ENCODE results near the gene STAM. TPM values are rescaled to one million over a fixed set of nuclear protein-coding genes. Genes with fewer than 3 reads are reported as not detected.
"Not testable (repeated sequence)": the region's sequence is repeated elsewhere in the genome, so short reads cannot be mapped to it uniquely, and the experiment has no call there.

STAM gene
- total RNA-seq, 1 donor from 2014 or later = 19.4 TPM

DNA sequence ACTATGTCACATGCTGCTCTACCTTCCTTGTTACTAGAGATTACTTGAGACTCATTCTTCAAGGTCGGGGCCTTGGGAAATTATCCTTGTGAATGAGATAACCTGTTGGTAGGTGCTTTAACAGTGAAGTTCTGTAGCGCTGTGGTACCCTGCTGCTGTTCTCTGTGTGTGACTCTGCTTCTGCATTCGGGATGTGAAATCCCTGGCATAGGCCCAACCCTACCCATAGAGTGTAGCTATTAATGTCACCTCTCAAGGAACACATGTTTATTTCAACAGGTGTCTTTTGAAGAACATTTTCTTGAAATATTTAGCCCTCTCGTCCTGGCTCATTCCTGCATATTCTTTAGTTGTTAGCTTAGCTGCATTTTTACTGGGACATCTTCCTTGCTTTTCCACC, 66.2 kb downstream of the STAM start:
- intact Hi-C loops (cut with DNase I) = no loop called here
- no peak for DNase-seq (ENCODE audit: missing footprints)
- peak; percentile 44 for ATAC-seq

- no peak for ATAC-seq
- intact Hi-C loops (cut with DNase I) = no loop called here
Measured at GRCh38 chr10:17712053-17712452, 68.1 kb downstream of the STAM start.

DNA sequence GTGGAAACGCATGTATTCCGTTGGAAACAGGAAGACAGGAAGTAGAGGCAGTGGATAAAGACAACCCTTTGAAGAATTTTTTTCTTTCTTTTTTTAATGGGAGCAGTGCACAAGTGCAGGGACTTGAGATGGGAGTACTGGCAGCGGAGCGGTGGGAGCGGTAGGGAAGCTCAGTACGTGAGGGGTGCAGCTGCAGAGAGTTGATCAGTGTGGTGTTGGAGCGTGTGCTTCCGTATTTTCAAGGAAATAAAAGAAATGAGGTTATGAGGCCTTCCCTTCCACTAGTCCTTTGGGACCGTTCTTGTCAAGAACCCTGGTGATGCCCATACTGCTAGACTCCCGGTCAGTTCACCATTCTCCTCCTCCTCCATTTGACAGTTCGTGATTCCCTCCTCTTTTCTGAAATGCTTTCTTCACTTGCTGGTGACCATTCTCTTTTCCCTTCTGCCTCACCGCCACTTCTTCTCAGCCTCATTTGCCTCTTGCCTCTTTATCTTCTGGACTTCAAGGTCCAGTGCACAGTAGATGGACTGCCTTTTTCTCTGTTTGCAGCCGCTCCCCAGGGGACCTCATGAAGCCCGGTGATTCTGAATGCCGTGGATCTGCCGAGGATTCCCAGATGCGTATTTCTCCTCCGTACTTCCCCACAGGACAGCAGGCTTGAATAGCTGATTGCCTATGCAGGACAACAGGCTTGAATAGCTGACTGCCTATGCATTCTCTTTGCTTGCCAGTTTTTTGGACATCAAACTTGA, 68.9 kb downstream of the STAM start:
- ATAC-seq (peak; percentile 31), DNase-seq (ENCODE audit: missing footprints) (no peak)
- intact Hi-C loops (cut with DNase I) = no loop called here

More at GRCh38 chr10:17712053-17712452, 68.1 kb downstream of the STAM start:
- no peak for DNase-seq (ENCODE audit: missing footprints)

DNA sequence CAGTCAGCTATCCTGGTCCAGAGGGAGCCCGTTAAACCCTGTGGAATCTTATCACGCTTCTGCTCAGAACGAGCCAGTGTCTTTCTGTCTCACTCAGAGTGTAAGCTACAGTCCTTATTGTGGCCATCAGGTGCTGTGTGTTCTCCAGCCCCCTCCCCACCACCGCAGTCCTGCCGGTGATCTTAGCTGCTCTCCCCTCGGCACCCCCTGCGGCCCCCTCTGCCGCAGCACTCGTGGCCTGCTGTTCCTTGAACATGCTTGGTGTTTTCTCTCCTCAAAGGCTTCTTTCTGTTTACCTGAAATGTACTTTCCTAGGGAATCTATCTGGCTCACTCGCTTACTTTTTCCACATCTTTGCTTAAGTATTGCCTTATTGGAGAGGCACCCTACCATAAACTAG, 69.8 kb downstream of the STAM start:
- DNase-seq (ENCODE audit: missing footprints) = no peak
- intact Hi-C loops (cut with DNase I) = no loop called here
- ATAC-seq = no peak

- DNase-seq (ENCODE audit: missing footprints) (no peak), ATAC-seq (no peak)
- intact Hi-C loops (cut with DNase I) = no loop called here
Measured at GRCh38 chr10:17716161-17716560, 72.2 kb downstream of the STAM start.

GRCh38 chr10:17722317-17723014, 78.5 kb downstream of the STAM start:
- intact Hi-C loops (cut with DNase I); ATAC-seq; DNase-seq (ENCODE audit: missing footprints): not testable (repeated sequence)

DNA sequence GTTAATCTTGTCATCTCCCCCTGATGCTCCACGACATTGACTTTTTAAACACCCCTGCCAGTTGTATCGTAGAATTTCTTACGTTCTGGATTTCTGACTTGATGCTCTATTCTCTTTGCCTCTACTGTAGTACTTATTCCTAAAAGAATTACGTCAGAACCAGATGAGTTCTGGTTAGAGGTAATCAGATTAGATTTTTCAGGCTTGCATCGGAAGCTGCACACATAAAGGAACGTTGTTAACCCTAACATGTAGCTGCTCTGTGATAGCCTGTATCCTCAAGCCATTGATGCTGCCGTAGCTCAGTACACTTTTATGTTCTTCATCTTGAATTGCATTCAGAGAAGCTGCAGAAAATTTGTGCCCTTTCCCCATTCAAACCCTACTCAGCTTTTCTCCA, 81.8 kb downstream of the STAM start:
- no peak for ATAC-seq
- intact Hi-C loops (cut with DNase I) = no loop called here
- DNase-seq (ENCODE audit: missing footprints) = no peak

- intact Hi-C loops (cut with DNase I) = loop anchor here (10.0 kb wide), 1 partner anchor 485 kb away; no protein-coding TSS in a partner anchor
- ATAC-seq (no peak), DNase-seq (ENCODE audit: missing footprints) (no peak)
Measured at GRCh38 chr10:17729630-17730029, 85.7 kb downstream of the STAM start.

GRCh38 chr10:17730667-17731066, 86.7 kb downstream of the STAM start:
- DNase-seq (ENCODE audit: missing footprints) = no peak
- intact Hi-C loops (cut with DNase I) = loop anchor here (10.0 kb wide), 1 partner anchor 484 kb away; no protein-coding TSS in a partner anchor

GRCh38 chr10:17731331-17732020, 87.5 kb downstream of the STAM start:
- no peak for ATAC-seq
- intact Hi-C loops (cut with DNase I) = loop anchor here (10.0 kb wide), 1 partner anchor 483 kb away; no protein-coding TSS in a partner anchor

More at GRCh38 chr10:17730667-17731066, 86.7 kb downstream of the STAM start:
- ATAC-seq = no peak

GRCh38 chr10:17733620-17734019, 89.7 kb downstream of the STAM start:
- intact Hi-C loops (cut with DNase I) = loop anchor here (10.0 kb wide), 1 partner anchor 481 kb away; no protein-coding TSS in a partner anchor
- ATAC-seq (no peak), DNase-seq (ENCODE audit: missing footprints) (no peak)

More at GRCh38 chr10:17731331-17732020, 87.5 kb downstream of the STAM start:
- DNase-seq (ENCODE audit: missing footprints) = no peak

- ATAC-seq (no peak), DNase-seq (ENCODE audit: missing footprints) (no peak)
- intact Hi-C loops (cut with DNase I) = loop anchor here (1.0 to 10.0 kb wide), 2 partner anchors 118 to 480 kb away; no protein-coding TSS in a partner anchor
Measured at GRCh38 chr10:17734432-17735080, 90.6 kb downstream of the STAM start.

- DNase-seq (ENCODE audit: missing footprints) = no peak
- peak; percentile 83 for ATAC-seq
- intact Hi-C loops (cut with DNase I) = loop anchor here (1.0 to 10.0 kb wide), 2 partner anchors 119 to 479 kb away; no protein-coding TSS in a partner anchor
Measured at GRCh38 chr10:17735166-17735941, 91.4 kb downstream of the STAM start.

DNA sequence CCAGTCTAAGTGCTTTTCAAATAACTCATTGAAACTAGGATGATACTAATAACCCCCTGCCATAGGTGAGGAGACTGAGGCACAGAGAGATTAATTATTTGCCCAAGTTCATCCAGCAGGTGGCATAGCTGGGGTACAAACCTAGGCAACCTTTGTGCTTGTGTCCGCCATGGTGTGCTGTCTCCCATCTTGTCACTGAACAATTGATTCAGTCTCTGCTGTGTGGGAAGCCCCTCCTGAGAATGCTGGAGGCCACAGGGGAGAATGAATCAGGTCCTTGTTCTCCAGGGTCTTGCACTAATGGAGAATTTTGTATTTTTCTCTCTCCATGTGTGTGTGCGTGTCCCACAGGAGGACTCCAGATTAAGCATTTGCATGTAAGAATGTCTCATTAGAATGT, 92.3 kb downstream of the STAM start:
- intact Hi-C loops (cut with DNase I) = loop anchor here (10.0 kb wide), 1 partner anchor 479 kb away; no protein-coding TSS in a partner anchor
- ATAC-seq (no peak), DNase-seq (ENCODE audit: missing footprints) (no peak)

GRCh38 chr10:17737027-17737965, 93.3 kb downstream of the STAM start:
- intact Hi-C loops (cut with DNase I) = loop anchor here (10.0 kb wide), 1 partner anchor 478 kb away; no protein-coding TSS in a partner anchor
- ATAC-seq (peak; percentile 32), DNase-seq (ENCODE audit: missing footprints) (no peak)

DNA sequence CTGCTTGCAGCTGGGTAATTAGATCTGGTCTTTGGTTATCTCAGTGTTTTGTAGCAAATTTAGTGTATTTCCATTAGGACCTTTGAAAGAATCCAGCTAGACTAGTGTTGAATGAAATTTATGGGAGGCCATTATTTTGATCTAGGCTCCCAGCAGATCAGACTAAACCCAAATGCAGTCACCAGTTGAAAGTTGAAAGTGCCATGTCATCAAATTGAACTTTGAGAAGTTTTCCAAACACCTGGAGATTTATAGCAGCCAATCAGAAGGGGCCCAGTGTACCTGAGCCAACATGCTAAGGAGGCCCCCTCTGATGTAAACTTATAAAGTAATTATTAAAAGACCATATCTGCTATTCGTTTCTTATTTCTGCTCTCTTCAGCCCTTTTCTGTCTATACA, 96.7 kb downstream of the STAM start:
- DNase-seq (ENCODE audit: missing footprints) (no peak), ATAC-seq (no peak)
- intact Hi-C loops (cut with DNase I) = no loop called here

DNA sequence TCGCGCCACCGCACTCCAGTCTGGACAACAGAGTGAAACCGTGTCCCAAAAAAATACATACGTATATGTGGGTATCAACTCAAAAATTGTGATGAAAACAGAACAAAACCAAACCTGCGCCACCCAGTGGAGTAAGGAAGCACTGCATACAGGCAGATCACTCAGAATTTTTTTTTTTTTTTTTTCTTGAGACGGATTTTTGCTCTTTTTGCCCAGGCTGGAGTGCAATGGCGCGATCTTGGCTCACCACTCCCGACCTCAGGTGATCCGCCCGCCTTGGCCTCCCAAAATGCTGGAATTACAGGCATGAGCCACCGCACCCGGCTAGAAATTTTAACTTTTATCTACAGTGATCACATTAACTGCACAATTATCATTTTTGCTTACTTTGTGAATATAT, 99.0 kb downstream of the STAM start:
- ATAC-seq = no peak
- DNase-seq (ENCODE audit: missing footprints) = no peak
- intact Hi-C loops (cut with DNase I) = loop anchor here (2.0 kb wide), 1 partner anchor 136 kb away; no protein-coding TSS in a partner anchor
